GM23338 (cell line): Measurements from ENCODE around the gene WBP11. TPM values are rescaled to one million over a fixed set of nuclear protein-coding genes. Genes with fewer than 3 reads are reported as not detected.

ENCODE experiments used
- ATAC-seq: fragments of 200-7000 bp; cut with Tn5 transposase; 3 replicates; pipeline ENCODE4 v1.9.1; 2020
- DNase-seq: peaks from one replicate; pipeline ENCODE4 v3.0.0-alpha.2; 2015; ENCODE audit warnings: low spot score
- H2AFZ ChIP-seq: fragments of 200-600 bp; sonication (generic); 2 replicates; pipeline ENCODE4 v1.8.0; 2016; ENCODE audit warnings: antibody characterized with exemption, mild to moderate bottlenecking, moderate library complexity
- H3F3A ChIP-seq: fragments of 200-600 bp; sonication (generic); replicated peaks from 2 replicates; pipeline ENCODE4 v1.8.0; 2017; ENCODE audit warnings: antibody characterized with exemption, mixed run types, low read depth
- H3K27ac ChIP-seq: fragments of 200-600 bp; sonication (generic); 2 replicates; pipeline ENCODE4 v1.6.1; 2016; ENCODE audit warnings: low read depth
- H3K27me3 ChIP-seq: fragments of 200-600 bp; sonication (generic); 2 replicates; pipeline ENCODE4 v1.8.0; 2016; ENCODE audit warnings: mild to moderate bottlenecking, mixed run types, moderate library complexity; ENCODE audit not compliant: insufficient read depth
- H3K36me3 ChIP-seq: fragments of 200-600 bp; sonication (generic); 2 replicates; pipeline ENCODE4 v1.8.0; 2016; ENCODE audit warnings: mild to moderate bottlenecking; ENCODE audit not compliant: insufficient read depth
- H3K4me1 ChIP-seq: fragments of 200-600 bp; sonication (generic); 2 replicates; pipeline ENCODE4 v1.8.0; 2016; ENCODE audit warnings: mild to moderate bottlenecking, moderate library complexity; ENCODE audit not compliant: insufficient read depth
- H3K4me2 ChIP-seq: fragments of 200-600 bp; sonication (generic); 2 replicates; pipeline ENCODE4 v1.7.1; 2017; ENCODE audit warnings: mixed run types
- H3K4me3 ChIP-seq: fragments of 200-600 bp; sonication (generic); 2 replicates; pipeline ENCODE4 v1.6.1; 2016; ENCODE audit warnings: mixed run types
- H3K79me2 ChIP-seq: fragments of 200-600 bp; sonication (generic); replicated peaks from 2 replicates; pipeline ENCODE4 v1.8.0; 2017; ENCODE audit warnings: mild to moderate bottlenecking; ENCODE audit not compliant: insufficient read depth
- H3K9me2 ChIP-seq: fragments of 200-600 bp; sonication (generic); 2 replicates; pipeline ENCODE4 v1.8.0; 2017; ENCODE audit not compliant: insufficient read depth
- H4K20me1 ChIP-seq: fragments of 200-600 bp; sonication (generic); replicated peaks from 2 replicates; pipeline ENCODE4 v1.8.0; 2017; ENCODE audit warnings: mild to moderate bottlenecking; ENCODE audit not compliant: insufficient read depth
- H3K27ac Mint-ChIP-seq: 2 replicates; pipeline ENCODE4 v1.8.0; 2020; ENCODE audit warnings: inconsistent platforms, mild to moderate bottlenecking, moderate library complexity, mixed read lengths
- H3K27me3 Mint-ChIP-seq: 3 replicates; pipeline ENCODE4 v1.8.0; 2022; ENCODE audit warnings: low read depth, mild to moderate bottlenecking, moderate library complexity, mixed read lengths, inconsistent platforms; ENCODE audit not compliant: insufficient read depth, poor library complexity
- H3K36me3 Mint-ChIP-seq: 3 replicates; pipeline ENCODE4 v1.8.0; 2021; ENCODE audit warnings: low read depth, mild to moderate bottlenecking, inconsistent platforms, moderate library complexity, mixed read lengths
- H3K4me1 Mint-ChIP-seq: 3 replicates; pipeline ENCODE4 v1.8.0; 2020; ENCODE audit warnings: mild to moderate bottlenecking, inconsistent platforms, mixed read lengths
- H3K4me3 Mint-ChIP-seq: 3 replicates; pipeline ENCODE4 v1.8.0; 2021; ENCODE audit warnings: moderate library complexity, mild to moderate bottlenecking, inconsistent platforms, mixed read lengths
- H3K9me3 Mint-ChIP-seq: 3 replicates; pipeline ENCODE4 v1.8.0; 2020; ENCODE audit warnings: moderate library complexity, mild to moderate bottlenecking, inconsistent platforms, mixed read lengths
- CREB1 ChIP-seq: fragments of 250-450 bp; sonication (Bioruptor Pico); IDR thresholded peaks from 2 replicates; pipeline ENCODE4 v1.5.0; 2020; ENCODE audit warnings: low read depth, mild to moderate bottlenecking, moderate library complexity
- CTCF ChIP-seq, 2 experiments: fragments of 200-600 bp in 1 of 2; sonication (generic) in 1 of 2; conservative IDR thresholded peaks; 2 replicates each; pipeline versions ENCODE4 v1.5.1 to v1.6.1; 2016 to 2017; ENCODE audit warnings: antibody characterized with exemption in 2 of 2, low read depth in 2 of 2, mild to moderate bottlenecking in 2 of 2, moderate library complexity in 1 of 2
- EZH2 ChIP-seq: fragments of 200-600 bp; sonication (generic); IDR thresholded peaks from one replicate; pipeline ENCODE4 v1.8.0; 2017; ENCODE audit warnings: antibody characterized with exemption, mild to moderate bottlenecking, low read depth; ENCODE audit not compliant: unreplicated experiment
- EZH2phosphoT487 ChIP-seq: fragments of 200-600 bp; sonication (generic); IDR thresholded peaks from one replicate; pipeline ENCODE4 v1.8.1; 2018; ENCODE audit warnings: antibody characterized with exemption; ENCODE audit not compliant: unreplicated experiment
- JUNB ChIP-seq: IDR thresholded peaks from one replicate; pipeline ENCODE4 v1.6.1; 2016; ENCODE audit warnings: antibody characterized with exemption; ENCODE audit not compliant: unreplicated experiment
- POLR2AphosphoS5 ChIP-seq: IDR thresholded peaks from 2 replicates; pipeline ENCODE4 v1.6.1; 2016; ENCODE audit warnings: antibody characterized with exemption, low read depth
- REST ChIP-seq: IDR thresholded peaks from one replicate; pipeline ENCODE4 v1.6.1; 2018; ENCODE audit warnings: antibody characterized with exemption; ENCODE audit not compliant: unreplicated experiment
- STAT1 ChIP-seq: IDR thresholded peaks from one replicate; pipeline ENCODE4 v1.6.1; 2016; ENCODE audit warnings: antibody characterized with exemption; ENCODE audit not compliant: unreplicated experiment
- ZNF114 ChIP-seq: fragments of 250-450 bp; sonication (Bioruptor Pico); IDR thresholded peaks from 2 replicates; pipeline ENCODE4 v1.5.0; 2020; ENCODE audit warnings: mild to moderate bottlenecking, moderate library complexity
- ZNF331 ChIP-seq: fragments of 250-450 bp; sonication (Bioruptor Pico); IDR thresholded peaks from 2 replicates; pipeline ENCODE4 v1.5.0; 2020; ENCODE audit warnings: low read depth, mild to moderate bottlenecking, moderate library complexity
- ZNF462 ChIP-seq: fragments of 250-450 bp; sonication (Bioruptor Pico); IDR thresholded peaks from 2 replicates; pipeline ENCODE4 v1.5.0; 2020; ENCODE audit warnings: mild to moderate bottlenecking, moderate library complexity
- polyA plus RNA-seq: library from polyadenylated mRNA; unstranded; fragments of >200 nt; fragmentation: Nextera tagmentation; extraction: Ambion mirVana; gene quantifications from 2 replicates; pipeline ENCODE4 v1.2.1, GENCODE V29; 2016
- total RNA-seq: library from RNA; depleted of rRNA; stranded (reverse); fragments of >200 nt; shearing (Covaris generic); gene quantifications from 2 replicates; pipeline ENCODE4 v1.2.3, GENCODE V29; 2014
- TF ChIP-seq, protein P1 (sequence below): IDR thresholded peaks from 2 replicates; pipeline ENCODE4 v1.6.1; 2016; ENCODE audit warnings: antibody characterized with exemption

Gene WBP11
- total and polyA plus RNA-seq, 2 experiments from 2014 or later, result 57.1 to 148 TPM

- Histone ChIP-seq H3K4me2 (no peak overlapping the region), H4K20me1 (no peaks in the 10 kb centered on the region), H3K27ac (no peak overlapping the region), H3K36me3 (no peaks in the 10 kb centered on the region), H3K9me2 (no peaks in the 10 kb centered on the region), H3K4me1 (no peaks in the 10 kb centered on the region), H3K4me3 (no peak overlapping the region), H3F3A (no peaks in the 10 kb centered on the region), H3K27me3 (no peaks in the 10 kb centered on the region), H2AFZ (no peak overlapping the region), H3K79me2 (no peaks in the 10 kb centered on the region)
- no peaks in the 10 kb centered on the region for H3K4me1 Mint-ChIP-seq
- TF ChIP-seq EZH2 (no peak), ZNF114 (no peak), REST (no peak), STAT1 (no peak), ZNF331 (CRISPR knock-in tag) (no peak), EZH2phosphoT487 (no peak), ZNF462 (CRISPR knock-in tag) (no peak), CREB1 (CRISPR knock-in tag) (no peak), POLR2AphosphoS5 (no peak), JUNB (no peak), CTCF (conservative IDR thresholded peaks at IDR 0.05; ENCODE audit: low read depth in 2 of 2) (no peak)
- TF ChIP-seq, protein P1, sequence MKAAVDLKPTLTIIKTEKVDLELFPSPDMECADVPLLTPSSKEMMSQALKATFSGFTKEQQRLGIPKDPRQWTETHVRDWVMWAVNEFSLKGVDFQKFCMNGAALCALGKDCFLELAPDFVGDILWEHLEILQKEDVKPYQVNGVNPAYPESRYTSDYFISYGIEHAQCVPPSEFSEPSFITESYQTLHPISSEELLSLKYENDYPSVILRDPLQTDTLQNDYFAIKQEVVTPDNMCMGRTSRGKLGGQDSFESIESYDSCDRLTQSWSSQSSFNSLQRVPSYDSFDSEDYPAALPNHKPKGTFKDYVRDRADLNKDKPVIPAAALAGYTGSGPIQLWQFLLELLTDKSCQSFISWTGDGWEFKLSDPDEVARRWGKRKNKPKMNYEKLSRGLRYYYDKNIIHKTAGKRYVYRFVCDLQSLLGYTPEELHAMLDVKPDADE, result no peak
- H3K27ac Mint-ChIP-seq, result no peak overlapping the region
- H3K36me3 Mint-ChIP-seq, result no peaks in the 10 kb centered on the region
- H3K9me3 Mint-ChIP-seq, result no peaks in the 10 kb centered on the region
- H3K4me3 Mint-ChIP-seq, result no peak overlapping the region
- peaks cover 3% of the 10 kb centered on the region for H3K27me3 Mint-ChIP-seq
- no peak for ATAC-seq
- DNase-seq, result no peak
These were observed 43.8 kb upstream of the WBP11 start for GRCh38 chr12:14846876-14847580.
